CD4-positive, alpha-beta T cell treated with Interleukin-12 subunit alpha and Interleukin-12 subunit beta, for 1 hour (primary cell): ENCODE measurements around the gene PARP3.

Experiments used
- DNase-seq: peaks from one replicate; pipeline ENCODE4 v3.0.0-alpha.2; 2020

PARP3 gene

DNA sequence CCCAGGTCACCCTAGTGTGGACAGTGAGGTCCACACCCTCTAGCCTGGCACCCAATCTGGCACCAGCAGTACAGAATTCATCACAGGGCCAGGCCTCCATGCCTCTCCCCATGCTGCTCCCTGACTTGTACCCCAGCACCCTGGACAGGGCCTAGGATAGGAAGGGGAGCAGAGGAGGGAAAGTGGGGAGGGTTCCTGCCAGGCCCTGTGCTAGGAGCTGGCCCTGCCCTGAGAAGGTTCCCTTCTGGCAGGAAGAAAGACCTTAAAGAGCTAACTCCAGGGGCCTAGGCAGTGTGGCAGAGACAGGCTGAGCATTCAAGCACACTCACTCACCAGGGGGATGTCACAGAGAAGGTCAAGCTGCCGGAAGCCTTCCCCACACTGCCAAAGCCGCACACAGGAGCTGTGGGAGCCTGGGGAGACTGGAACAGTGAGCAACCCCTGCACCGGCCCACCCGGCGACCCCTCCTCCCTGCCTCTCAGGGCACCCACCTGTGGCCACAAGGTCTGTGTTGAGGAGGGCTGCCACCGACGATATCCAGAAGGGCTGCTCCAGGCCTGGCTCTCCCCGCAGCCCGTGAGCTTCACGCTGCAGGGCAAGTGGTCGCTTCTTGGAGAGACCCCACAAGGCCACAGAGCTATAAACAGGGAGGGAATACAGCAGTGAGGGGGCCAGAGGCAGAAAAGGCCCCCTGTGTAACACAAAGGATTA is 7.9 kb upstream of the PARP3 start:
- DNase-seq: no peak

DNA sequence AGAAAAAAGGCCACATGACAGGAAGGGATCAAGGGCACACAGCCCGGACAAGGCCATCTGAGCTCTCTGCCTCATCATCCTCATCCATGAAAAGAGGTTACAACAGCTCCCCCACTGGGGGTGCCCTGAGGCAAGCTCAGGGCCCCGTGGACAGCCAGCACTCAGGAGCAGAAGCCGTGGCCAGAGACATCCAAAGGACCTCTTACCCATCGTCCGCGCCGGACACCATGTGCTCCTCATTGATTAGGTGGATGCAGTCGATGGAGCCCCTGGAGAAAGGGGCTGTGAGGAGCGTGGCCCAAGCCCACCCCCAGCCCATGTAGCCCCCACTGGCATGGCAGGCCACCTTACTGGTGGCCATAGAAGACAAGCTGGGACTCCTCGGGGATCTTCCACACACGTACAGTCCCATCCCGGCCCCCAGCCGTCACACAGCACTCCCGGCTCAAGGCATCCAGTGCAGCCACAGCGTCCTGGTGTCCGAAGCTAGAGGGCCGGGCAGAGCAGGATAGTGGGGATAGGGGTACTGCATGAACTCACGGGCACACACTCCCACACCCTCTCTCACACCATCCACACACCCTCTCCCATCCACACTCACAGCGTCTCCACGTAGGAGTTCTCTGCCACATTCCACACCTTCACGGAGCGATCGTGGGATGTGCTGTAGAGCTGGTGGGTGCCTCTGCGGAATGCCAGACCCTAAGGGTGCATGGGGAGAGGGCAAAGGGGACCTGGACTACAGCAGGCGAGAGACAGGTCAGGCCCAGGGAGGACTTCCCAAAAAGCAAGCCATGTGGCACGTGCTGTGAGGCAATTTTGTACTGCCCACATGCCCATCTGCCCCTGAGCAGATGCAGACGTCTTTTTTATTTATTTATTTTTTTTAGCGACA is 6.9 kb upstream of the PARP3 start:
- DNase-seq: no peak

DNA sequence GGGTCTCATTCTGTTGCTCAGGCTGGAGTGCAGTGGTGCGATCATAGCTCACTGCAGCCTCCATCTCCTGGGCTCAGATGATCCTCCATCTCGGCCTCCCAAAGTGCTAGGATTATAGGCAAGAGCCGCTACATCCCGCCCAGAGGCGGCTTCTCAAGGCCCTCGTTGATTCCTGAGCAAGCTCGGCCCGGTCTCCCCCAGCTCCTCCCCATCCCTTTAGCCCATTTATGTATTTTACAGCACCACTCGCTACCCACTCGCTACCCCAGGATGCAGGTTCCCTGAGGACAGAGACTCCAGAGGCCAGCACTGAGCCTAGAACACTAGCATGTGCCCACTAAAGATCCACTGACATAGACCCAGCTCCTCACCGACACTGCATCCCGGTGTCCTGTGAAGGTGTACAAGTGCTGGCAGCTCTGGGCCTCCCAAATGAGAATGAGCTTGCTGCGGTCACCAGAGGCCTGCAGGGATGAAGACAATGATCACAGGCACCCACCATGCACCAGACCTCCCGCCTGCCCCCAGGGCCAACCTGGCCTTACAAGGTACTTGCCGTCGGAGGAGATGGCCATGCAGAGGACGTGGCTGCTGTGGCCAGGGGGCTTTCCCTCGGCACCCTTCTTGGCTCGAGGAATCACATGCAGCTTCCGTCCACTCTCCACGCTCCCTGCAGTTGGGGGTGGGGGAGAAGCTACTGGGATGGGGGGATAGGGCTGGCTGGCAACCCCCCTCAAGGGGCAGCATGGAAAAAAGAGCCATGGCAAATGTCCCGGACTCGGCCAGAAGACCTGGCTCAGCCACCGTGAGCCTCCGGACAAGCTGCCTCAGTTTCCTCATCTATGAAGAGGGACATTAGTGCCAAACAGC is 6.0 kb upstream of the PARP3 start:
- no peak for DNase-seq

DNA sequence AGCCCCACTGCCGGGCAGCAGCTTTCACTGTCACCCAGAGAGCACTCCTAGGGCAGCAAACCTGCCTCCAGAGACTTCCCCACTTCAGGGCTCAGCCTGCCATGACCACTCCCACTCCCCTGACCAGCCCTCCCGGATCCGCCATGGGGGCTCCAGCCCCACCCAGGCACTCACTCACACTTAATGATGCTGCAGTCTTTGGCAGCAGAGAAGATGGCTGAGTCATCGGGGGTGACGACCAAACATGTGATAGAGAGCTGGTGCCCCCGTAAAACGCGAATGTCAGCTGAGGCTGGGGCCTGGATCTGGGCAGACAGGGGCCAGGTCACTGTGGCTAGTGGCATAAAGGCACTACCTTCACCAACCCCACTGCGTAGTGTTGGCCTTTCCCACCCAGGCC is 5.1 kb upstream of the PARP3 start:
- no peak for DNase-seq

DNA sequence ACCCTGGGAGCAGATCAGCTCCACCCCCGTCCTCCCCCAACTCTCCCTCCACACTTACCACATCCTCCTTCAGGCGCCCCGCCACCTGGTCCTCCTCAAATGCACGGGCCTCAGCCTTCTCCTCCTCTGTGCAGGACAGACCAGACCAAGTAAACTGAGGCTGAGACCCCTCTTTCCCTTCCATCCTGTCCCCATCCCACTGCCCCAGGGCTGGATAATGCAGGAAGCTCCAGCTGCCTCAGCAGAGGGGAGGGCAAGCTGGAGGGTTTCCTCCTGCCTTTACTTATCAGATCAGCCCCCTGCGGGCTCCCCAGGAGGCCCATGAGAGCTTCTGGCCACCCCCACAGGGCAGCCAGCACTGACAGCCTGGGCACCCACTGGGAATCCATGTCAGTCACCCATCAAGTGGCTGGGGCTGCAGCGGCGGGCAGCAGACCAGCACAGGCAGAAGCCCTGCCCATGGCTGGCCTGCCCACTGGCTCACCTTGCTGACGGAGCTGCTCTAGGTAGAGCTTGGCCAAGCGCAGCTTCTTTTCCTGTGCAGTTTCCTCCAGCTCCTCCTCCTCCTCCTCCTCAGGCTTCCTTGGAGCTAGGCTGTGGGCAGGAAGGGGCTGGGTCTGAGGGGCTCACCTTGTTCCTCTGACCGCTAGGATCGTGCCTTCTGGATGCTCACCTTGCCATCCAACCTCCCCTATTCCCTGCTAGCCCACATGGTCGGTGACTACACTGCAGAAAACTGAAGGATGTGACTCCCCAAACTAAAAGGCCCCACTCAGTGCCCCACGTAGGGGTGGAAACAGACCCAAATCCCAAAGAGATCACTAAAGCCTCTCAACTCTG is 4.3 kb upstream of the PARP3 start:
- DNase-seq: no peak

DNA sequence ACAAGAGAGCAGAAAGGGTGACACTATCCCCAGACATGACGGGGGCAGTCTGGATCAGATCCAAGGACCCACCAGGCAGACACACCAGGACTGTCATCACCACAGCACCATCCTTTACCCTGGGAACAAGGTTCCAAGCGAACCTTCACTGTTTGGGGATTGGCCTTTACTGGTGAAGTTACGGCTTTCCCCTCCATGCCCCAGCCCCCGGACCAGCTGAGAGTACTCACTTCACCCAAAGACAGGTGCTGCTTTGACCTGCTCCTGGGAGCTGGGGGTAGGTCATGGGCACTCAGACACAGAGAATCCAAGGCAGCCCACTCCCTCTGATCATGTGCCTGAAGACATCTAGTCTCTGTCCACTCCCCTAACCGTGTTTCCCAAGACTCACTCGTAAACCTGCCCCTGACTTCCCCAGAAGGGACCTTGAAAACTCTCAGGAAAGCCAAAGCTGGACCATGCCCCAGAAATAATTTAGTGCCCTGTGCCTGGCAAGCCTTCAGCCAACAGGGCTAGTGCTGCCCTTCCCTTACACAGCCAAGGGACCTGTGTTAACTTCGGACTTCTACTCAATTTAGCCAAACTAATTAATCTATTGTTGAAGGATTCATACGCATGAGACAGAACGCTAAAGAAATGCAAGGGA is 3.3 kb upstream of the PARP3 start:
- no peak for DNase-seq

DNA sequence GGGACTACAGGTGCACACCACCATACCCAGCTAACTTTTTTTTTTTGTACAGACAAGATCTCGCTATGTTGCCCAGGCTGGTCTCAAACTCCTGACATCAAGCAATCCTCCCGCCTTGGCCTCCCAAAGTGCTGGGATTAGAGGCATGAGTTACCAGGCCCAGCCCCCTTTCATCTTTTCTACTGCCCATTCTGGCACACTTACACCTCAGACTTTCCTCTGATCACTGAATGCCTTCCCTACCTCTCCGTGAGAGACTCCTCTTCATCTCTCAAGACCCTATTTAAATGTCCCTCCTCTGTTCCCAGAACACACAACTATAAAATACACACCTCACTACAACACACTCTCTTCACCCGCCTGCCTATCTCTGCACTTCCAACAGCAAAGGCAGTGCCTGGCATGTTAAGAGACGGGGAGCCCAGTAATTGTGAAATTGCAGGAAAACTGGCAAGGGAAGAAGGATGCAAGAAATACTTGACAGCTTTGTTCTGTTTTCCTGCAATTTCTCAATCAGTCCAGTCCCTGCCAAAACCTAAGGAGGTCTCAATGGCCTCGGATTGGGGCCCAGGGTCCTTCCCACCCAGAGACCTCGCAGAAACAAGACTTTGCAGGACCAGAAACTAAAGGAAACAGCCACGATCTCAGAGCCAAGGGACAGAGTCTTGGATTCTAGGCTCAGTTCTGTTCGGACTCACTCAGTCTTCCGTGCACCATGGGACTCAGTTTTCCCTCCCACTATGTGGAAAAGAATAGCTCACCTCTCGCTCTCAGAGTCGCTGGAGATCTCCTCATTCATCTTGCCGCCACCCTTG is 1.3 kb upstream of the PARP3 start:
- DNase-seq: no peak

DNA sequence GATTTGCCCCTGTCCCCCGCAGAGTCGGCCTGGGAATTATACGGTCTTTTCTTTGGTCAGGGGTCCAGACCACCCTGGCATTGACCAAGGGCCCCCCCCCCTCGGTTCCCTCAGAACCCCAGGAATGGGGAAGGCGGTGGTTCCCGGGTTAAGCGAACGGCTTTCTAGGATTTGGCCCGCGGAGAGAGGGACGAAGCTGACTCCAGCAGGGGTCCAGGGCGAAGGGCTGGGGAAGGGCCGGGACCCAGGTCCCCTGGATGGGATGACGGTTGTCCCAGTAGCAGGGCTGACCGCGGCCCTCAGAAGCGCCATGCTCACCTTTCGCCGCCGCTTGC is 733 bp upstream of the PARP3 start:
- no peak for DNase-seq

DNA sequence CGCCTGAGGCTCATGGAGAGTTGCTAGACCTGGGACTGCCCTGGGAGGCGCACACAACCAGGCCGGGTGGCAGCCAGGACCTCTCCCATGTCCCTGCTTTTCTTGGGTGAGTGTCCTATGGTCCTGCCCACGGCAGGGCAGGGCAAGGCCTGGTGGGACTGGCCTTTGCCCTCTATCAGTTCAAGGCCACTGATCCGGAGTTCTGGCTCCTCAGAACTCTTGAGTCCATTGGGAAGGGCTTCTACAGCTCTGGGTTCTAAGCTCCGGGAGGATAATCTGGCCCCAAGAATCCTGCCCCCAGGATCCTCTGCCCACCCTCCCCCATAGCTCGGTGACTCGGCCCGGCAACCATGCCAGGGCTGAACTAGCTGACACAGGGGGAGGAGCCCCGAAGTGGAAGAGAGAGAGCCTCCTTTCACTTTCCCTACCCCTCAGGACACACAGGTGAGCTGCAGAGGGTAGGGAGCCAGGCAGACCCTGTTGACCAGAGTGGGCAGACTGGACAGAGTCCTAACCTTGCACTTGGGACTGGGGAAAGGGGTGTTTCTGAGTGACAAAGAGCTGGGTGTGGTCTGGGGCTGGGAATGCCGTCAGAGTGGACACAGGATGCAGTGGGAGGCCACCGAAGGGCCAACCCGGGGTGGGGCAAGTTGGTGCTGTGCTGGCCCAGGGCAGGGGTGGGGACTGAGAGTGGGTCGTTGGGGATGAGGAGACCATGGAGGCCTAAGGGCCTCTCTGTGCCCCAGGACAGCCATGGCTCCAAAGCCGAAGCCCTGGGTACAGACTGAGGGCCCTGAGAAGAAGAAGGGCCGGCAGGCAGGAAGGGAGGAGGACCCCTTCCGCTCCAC is 664 bp downstream of the PARP3 start:
- peak; percentile 64 for DNase-seq

DNA sequence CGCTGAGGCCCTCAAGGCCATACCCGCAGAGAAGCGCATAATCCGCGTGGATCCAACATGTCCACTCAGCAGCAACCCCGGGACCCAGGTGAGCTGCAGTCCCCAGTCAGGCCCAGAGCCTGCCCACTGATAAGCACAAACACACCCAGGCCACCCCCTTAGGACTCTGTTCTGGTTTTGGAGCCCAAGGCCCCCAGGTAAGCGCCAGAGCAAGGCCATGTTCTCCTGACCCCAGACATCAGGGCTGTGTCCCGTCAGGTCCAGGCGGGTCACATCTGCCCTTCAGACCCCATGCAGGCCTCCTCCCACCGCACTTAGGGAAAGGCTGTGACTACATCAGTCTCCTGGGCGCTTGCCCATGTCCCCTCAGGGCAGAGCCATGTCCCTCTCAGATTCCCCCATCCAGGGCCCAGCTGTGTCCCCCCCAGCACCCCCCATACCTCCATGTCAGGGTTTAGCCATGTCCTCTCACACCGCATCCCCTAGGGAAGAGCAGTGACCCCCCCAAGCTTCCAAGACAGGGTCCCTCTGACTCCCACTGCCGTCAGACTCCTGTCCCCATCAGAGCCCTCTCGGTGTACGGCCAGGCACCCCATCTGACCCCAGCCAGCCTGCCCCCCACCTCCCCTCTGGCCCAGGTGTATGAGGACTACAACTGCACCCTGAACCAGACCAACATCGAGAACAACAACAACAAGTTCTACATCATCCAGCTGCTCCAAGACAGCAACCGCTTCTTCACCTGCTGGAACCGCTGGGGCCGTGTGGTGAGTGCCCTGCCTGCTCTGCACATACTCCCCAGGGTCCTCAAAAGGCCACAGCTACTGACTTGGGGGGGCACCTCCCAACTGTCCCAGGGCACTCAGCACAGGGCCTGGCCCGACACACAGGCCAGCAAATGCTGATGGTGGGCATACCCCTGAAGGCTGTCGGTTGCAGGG is 1.6 kb downstream of the PARP3 start:
- DNase-seq: no peak

DNA sequence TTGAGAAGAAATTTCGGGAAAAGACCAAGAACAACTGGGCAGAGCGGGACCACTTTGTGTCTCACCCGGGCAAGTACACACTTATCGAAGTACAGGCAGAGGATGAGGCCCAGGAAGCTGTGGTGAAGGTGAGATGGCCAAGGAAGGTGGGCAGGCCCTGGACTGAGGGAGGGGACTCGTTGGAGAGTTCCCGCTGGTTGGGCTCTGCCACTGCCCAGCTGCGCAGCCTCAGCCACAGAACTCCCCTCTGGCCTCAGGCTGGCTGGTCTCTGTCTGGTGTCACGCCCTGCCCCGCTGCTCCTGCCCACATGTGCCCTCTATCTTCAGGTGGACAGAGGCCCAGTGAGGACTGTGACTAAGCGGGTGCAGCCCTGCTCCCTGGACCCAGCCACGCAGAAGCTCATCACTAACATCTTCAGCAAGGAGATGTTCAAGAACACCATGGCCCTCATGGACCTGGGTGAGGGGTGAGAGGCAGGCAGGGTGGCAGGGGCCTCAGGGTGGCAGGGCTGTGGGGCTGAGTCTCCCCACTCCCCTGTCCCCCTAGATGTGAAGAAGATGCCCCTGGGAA is 2.4 kb downstream of the PARP3 start:
- DNase-seq: no peak

DNA sequence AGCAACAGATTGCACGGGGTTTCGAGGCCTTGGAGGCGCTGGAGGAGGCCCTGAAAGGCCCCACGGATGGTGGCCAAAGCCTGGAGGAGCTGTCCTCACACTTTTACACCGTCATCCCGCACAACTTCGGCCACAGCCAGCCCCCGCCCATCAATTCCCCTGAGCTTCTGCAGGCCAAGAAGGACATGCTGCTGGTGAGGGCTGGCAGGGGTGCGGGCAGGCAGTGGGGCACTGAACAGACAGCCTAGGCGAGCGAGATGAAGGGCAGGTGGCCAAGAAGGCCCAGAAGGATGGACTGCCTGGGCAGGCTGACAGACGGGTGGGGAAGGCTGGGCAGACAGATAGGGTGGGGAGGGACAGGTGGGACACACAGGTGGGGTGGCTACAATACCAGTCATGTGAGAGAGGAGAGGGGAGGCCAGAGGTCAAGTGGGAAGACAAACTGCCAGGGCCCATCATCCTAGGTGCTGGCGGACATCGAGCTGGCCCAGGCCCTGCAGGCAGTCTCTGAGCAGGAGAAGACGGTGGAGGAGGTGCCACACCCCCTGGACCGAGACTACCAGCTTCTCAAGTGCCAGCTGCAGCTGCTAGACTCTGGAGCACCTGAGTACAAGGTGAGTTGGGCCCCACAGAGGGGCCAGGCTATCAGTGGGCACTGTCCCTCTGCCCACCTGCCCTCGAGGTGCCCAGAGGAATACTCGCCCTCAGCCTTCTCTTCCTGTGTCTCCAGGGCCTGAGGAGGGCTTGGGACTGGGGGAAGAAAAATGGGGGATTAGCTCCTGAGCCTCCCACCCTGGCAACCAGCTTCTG is 3.1 kb downstream of the PARP3 start:
- no peak for DNase-seq

DNA sequence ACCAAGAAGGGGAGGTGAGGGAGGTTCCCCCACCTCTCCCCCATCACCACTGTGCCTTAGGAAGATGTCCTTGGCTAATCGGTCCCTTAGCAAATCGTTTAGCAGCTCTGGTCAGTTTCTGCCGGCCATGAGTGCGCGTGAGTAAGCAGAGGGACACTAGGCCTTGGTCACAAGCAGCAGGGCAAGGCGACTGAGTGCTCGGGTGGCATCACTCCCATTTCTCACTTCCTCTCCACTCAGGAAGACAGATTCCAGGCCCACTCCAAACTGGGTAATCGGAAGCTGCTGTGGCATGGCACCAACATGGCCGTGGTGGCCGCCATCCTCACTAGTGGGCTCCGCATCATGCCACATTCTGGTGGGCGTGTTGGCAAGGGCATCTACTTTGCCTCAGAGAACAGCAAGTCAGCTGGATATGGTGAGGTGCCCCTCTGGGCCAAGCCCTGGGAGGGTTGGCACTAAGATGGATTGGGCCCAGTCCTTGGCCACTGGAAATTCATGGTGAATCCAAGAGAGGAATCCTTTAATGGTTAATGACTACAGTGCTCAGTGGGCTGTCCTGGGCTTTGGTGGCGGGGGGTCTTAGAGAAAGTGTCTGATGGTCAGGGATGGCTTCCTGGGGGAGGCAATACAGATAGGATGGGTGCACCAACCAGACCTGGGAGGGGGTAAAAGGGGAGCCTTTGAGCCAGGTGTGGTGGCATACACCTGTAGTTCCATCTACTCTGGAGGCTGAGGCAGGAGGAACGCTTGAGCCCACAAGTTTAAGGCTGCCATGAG is 4.0 kb downstream of the PARP3 start:
- no peak for DNase-seq

DNA sequence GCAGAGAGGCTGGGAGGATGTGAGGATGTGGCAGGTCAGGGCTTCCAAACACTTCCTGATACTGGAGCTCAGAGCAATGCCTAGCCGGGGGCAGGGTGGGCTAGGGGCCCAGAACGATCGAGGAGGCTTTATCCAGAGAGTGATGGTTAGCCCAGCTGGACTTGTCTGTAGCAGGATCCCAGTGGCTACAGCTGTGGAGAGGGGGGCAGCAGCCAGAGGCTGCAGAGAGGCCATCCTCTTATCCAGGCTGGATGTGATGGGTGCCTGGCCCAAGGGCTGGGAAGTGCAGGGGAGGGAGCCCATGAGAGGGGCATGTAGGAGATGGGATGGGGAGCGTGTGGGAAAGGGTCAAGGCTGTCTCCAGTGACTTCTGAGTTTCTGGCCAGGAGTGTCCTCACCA is 4.6 kb downstream of the PARP3 start:
- no peak for DNase-seq

DNA sequence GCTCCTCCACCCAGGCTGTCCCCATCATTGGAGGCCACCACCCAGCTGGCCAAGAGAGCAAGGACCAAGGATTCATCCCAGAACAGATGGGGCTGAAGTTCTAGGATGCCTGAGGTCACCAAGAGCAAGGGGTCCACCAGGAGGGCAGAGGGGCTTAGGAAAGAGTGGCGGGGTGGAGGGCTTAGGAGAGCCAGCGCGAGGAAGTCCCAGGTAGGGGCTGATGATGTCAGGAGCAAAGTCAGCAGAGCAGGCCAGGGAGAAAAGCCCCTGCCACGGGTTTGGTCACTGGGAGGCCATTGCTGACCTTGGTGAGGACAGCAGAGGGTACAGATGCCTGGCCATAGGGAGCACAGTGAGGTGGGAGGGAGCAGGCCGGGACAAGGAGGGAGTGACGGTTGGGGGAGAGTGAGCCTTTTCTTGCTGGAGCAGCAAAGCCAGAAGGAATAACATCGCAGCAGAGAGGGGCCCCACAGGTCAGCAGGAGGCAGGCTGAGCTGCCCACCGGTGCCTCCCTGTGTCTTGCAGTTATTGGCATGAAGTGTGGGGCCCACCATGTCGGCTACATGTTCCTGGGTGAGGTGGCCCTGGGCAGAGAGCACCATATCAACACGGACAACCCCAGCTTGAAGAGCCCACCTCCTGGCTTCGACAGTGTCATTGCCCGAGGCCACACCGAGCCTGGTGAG is 5.2 kb downstream of the PARP3 start:
- DNase-seq: no peak

DNA sequence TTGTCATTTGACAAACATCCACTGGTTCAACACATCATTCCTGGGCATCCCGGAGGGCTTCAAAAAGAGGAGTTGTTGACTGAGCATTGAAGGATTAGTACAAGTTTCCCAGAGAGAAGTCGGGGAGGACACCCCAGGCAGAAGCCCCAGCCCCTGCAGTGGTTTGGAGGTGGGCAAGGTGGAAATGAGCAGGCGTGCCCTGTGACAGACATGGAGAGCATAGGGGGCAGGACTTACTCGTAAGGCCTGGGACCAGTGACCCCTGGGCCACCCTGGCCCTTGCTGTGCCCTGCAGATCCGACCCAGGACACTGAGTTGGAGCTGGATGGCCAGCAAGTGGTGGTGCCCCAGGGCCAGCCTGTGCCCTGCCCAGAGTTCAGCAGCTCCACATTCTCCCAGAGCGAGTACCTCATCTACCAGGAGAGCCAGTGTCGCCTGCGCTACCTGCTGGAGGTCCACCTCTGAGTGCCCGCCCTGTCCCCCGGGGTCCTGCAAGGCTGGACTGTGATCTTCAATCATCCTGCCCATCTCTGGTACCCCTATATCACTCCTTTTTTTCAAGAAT is 5.9 kb downstream of the PARP3 start:
- no peak for DNase-seq
